GM21390 (cell line): ENCODE data around the gene WWP2.
"Not testable (repeated sequence)": the region's sequence is repeated elsewhere in the genome, so short reads cannot be mapped to it uniquely, and the experiment has no call there.

ENCODE experiments used
- ATAC-seq: cut with Tn5 transposase; IDR thresholded peaks from one replicate; pipeline ENCODE4 v1.9.1; 2021; ENCODE audit not compliant: unreplicated experiment

WWP2 gene

GRCh38 chr16:69854776-69855175 lies 92.6 kb downstream of the WWP2 start:
- ATAC-seq = not testable (repeated sequence)

GRCh38 chr16:69855592-69855991 lies 93.5 kb downstream of the WWP2 start:
- no peak for ATAC-seq

- ATAC-seq = no peak
These were observed 96.3 kb downstream of the WWP2 start for GRCh38 chr16:69858191-69859104.

- no peak for ATAC-seq
These were observed 97.2 kb downstream of the WWP2 start for GRCh38 chr16:69859105-69859989.

GRCh38 chr16:69860233-69861231 lies 98.4 kb downstream of the WWP2 start:
- ATAC-seq = no peak

- ATAC-seq = no peak
These were observed 99.3 kb downstream of the WWP2 start for GRCh38 chr16:69861292-69862030.

- ATAC-seq = no peak
These were observed 101.5 kb downstream of the WWP2 start for GRCh38 chr16:69863401-69864281.

GRCh38 chr16:69865701-69866100 lies 103.6 kb downstream of the WWP2 start:
- ATAC-seq = no peak

- no peak for ATAC-seq
These were observed 105.8 kb downstream of the WWP2 start for GRCh38 chr16:69867784-69868560.

- ATAC-seq = no peak
These were observed 108.6 kb downstream of the WWP2 start for GRCh38 chr16:69870761-69871160.

GRCh38 chr16:69871708-69872107 lies 109.6 kb downstream of the WWP2 start:
- no peak for ATAC-seq

GRCh38 chr16:69872888-69873287 lies 110.8 kb downstream of the WWP2 start:
- no peak for ATAC-seq

- no peak for ATAC-seq
These were observed 111.7 kb downstream of the WWP2 start for GRCh38 chr16:69873783-69874182.

- no peak for ATAC-seq
These were observed 112.1 kb downstream of the WWP2 start for GRCh38 chr16:69874271-69874670.

GRCh38 chr16:69880640-69881133 lies 118.6 kb downstream of the WWP2 start:
- no peak for ATAC-seq

- ATAC-seq = no peak
These were observed 119.0 kb downstream of the WWP2 start for GRCh38 chr16:69881141-69881540.

GRCh38 chr16:69883744-69884143 lies 121.6 kb downstream of the WWP2 start:
- ATAC-seq = no peak

GRCh38 chr16:69885722-69886121 lies 123.6 kb downstream of the WWP2 start:
- no peak for ATAC-seq
